Measurements from ENCODE around the gene STRBP. TPM values are rescaled to one million over a fixed set of nuclear protein-coding genes. Genes with fewer than 3 reads are reported as not detected.

STRBP gene
- total RNA-seq, 1 experiment from 2014 or later, result 14.5 TPM

Other genes with a start within 250 kb of the STRBP start
- 0.55 TPM in 1 of 2 replicates, not detected in the other for gene GPR21, start 234.9 kb downstream of the STRBP start, total RNA-seq (2014; rRNA removed; shearing (Covaris generic))
- not detected in 2 replicates for gene CRB2, start 87.6 kb upstream of the STRBP start, total RNA-seq (2014; rRNA removed; shearing (Covaris generic))